ENCODE data around the gene RASAL2. TPM values are rescaled to one million over a fixed set of nuclear protein-coding genes. Genes with fewer than 3 reads are reported as not detected.
"Not testable (repeated sequence)": the region's sequence is repeated elsewhere in the genome, so short reads cannot be mapped to it uniquely, and the experiment has no call there.

RASAL2 gene
- total RNA-seq, 2 experiments from 2014 or later = not detected

DNA sequence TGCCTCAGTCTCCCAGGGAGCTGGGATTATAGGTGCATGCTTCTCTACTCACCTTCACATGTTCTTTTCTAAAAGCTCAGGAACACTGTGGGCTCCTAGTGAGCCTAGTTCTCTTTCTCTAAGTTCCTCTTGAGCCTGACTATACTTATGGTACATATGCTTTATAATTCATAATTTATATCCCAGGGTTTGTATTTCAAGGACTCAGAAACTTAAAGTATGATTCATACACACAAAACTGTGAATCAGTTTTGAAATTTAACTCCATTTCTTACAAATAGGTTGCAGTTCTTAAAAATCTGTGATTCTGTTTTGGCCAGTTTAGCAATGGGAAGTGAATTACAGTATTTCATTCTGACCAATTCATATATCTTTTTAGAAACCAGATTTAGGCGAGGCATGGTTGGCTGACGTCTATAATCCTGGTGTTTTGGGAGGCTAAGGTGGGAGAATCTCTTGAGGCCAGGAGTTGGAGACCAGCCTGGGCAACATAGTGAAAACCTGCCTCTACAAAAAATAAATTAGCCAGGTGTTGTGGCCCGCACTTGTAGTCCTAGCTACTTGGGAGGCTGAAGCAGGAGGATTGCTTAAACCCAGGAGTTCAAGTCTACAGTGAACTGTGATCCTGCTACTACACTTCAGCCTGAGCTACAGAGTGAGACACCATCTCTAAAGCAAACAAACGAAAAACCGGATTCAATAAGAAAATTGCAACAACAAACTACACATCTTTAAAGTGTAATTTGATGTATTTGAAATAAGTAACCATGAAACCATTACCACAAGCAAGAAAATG is 15.6 kb downstream of the RASAL2 start:
- POLR2A ChIA-PET = no interaction called here

GRCh38 chr1:178115260-178115659 is 21.4 kb downstream of the RASAL2 start:
- CTCF ChIA-PET = no interaction called here
- POLR2A ChIA-PET = no interaction called here

More for the DNA sequence above, 15.6 kb downstream of the RASAL2 start:
- CTCF ChIA-PET = no interaction called here

- POLR2A ChIA-PET = no interaction called here
- CTCF ChIA-PET = no interaction called here
Observed at GRCh38 chr1:178118524-178118923, 24.6 kb downstream of the RASAL2 start.

DNA sequence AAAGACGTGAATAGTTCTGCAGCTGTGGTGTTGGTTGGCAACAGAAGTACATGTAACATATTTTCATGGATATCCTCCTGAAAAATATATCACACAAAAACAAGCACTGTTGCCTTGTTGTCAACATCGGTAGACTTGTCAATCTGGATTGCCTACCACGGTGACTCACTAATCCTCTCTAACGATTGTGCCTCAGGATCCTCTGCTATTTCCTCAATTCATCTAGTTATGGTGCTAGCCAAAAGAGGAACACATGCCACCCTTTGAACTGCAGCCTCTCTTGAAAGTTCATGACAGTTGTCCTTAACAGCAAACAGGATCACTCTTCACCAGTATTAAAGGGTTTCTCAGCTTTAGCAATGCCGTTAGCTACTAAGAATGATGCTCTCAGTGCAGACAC is 25.7 kb downstream of the RASAL2 start:
- POLR2A ChIA-PET = no interaction called here
- CTCF ChIA-PET = no interaction called here

DNA sequence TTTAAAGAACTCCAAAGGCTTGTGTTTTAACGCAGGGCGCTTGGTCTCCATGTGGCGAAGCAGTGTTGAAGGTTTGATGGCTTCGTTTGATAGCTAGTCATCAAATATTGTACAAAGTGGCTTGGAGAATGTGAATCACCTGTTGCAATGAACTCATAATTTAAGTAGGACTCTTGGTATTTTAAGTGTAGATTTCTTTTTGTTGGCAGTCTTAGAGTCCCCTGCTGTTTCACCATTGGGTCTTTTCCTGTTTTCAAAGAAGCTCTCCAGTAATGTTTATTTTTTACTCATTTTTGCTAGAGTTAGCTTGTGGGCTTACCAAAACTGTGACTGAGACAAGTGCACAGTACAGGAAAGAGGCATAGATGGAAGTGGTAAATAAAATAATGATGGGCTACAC is 26.2 kb downstream of the RASAL2 start:
- CTCF ChIA-PET = no interaction called here
- POLR2A ChIA-PET = no interaction called here

GRCh38 chr1:178120520-178121052 is 26.7 kb downstream of the RASAL2 start:
- CTCF ChIA-PET, POLR2A ChIA-PET: not testable (repeated sequence)

GRCh38 chr1:178121883-178122282 is 28.0 kb downstream of the RASAL2 start:
- ChIA-PET CTCF (no interaction called here), POLR2A (no interaction called here)

- CTCF ChIA-PET = no interaction called here
- POLR2A ChIA-PET = no interaction called here
Observed at GRCh38 chr1:178122283-178122682, 28.4 kb downstream of the RASAL2 start.

DNA sequence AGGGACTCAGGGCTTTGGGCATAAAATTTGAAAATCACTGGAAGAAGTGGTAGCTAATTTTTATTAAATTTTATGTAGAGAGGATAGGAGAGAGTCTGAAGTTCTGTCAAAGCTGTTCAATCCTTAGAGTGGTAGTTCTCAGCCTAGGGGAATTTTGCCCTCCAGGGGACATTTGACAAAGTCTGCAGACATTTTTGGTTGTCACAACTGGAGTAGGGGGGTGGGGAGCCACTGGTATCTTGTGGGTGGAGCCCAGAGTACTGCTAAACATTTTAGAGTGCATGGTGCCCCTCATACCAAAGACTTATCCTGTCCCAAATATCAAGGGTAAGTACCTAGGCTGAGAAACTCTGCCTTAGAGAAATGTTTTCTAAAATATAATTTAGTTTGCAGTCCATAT is 30.2 kb downstream of the RASAL2 start:
- ChIA-PET POLR2A (no interaction called here), CTCF (no interaction called here)

GRCh38 chr1:178126261-178126660 is 32.4 kb downstream of the RASAL2 start:
- CTCF ChIA-PET = no interaction called here
- POLR2A ChIA-PET = no interaction called here

- ChIA-PET POLR2A (no interaction called here), CTCF (no interaction called here)
Observed at GRCh38 chr1:178126741-178127185, 32.9 kb downstream of the RASAL2 start.

GRCh38 chr1:178127482-178128191 is 33.7 kb downstream of the RASAL2 start:
- ChIA-PET POLR2A (no interaction called here), CTCF (no interaction called here)

DNA sequence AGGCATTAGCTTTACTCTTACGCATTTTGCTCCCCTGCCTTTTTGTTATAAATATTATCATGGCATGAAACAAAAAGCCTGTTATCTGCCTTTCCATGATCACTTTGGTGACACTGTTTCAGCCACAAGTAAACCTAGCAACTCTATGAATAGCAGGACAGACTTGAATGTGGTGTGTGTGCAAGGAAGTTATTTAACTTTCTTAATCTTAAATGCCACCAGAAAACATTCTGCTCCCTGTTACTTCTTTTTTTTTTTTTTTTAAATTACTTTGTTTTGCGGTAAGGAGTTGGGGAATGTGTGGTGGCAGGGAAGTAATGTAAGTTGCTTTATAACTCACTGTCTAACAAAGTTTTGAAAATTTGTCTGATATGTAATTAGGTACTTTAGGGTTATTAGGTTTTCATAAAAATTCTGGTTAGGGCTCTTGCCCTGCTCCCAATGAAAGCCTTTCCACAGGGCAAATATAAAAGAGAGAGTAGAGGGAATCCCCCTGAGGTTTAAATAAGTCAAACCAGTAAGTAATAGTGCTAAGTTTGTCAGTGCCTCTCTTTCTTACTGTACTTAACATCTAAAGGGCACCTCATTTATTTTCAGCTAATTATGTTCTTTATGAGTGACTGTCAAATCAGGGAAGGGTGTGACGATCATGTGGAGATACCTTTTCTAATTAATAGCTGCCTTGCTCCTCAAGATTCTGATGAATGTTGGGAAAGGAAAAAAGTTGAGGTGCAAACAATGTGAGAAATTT is 39.5 kb downstream of the RASAL2 start:
- POLR2A ChIA-PET = no interaction called here
- CTCF ChIA-PET = no interaction called here

GRCh38 chr1:178134061-178134460 is 40.2 kb downstream of the RASAL2 start:
- CTCF ChIA-PET = no interaction called here
- POLR2A ChIA-PET = no interaction called here

- ChIA-PET CTCF (no interaction called here), POLR2A (no interaction called here)
Observed at GRCh38 chr1:178137238-178137637, 43.3 kb downstream of the RASAL2 start.

DNA sequence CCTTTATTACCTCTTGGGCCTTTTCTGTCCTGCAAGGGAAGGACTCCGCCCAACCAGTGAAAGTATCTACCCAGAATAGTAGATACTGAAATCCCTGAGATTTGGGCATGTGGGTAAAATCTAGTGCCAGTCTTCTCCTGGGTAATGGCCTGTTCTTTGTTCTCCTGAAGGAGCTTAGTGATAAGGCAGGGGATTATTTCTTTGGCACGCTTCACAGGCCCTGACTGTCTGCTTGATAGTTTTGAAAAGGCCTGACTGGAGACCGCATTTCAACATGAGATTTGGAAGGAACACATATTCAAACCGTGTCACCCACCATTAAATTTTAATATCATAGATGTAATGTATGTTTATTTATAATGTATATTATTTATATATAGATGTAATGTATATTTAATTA is 48.9 kb downstream of the RASAL2 start:
- ChIA-PET POLR2A (no interaction called here), CTCF (no interaction called here)

DNA sequence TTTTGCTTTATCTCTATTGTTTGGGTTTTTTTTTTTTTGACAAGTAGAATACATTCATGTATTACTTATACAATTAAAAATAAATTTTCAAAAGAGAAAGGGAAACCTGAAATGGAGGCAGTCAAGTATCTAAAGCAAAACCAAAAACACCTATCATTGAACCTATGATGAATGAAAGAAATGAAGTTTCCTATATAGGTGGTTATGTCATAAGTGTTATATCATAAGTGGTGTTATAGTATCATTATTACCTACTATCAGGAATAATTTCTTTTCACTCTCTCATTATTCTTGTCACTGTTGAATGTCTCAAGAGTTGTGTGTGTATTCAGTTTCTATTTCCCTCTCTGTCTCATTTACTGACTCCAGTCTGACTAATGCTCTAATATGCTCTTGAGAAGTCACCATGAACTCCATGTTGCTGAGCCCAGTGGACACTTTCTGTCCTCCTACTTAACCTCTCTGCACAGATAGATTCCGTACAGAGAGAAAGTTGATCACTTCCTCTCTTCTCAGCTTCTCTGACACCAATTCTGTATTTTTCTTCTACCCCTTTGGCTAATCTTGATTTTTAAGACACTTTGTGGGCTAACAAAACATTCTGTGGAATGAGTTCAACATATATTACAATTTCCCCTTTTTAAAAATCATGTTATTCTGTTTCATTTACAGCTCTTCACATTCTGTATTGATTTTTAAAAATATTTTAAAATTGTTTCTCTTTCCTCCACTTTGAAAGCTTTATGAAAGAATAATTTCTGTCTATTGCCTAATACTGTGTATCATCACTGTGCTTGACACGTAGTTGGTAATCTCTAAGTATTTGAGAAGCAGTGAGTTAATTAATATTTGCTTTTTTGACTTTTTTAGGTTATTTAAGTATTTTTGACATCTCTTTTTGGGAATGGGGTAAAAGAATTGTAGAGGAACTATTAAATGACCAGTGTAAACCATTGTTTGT is 50.1 kb downstream of the RASAL2 start:
- CTCF ChIA-PET = no interaction called here
- POLR2A ChIA-PET = no interaction called here

GRCh38 chr1:178145605-178146004 is 51.7 kb downstream of the RASAL2 start:
- ChIA-PET POLR2A (no interaction called here), CTCF (no interaction called here)

GRCh38 chr1:178146436-178146835 is 52.5 kb downstream of the RASAL2 start:
- POLR2A ChIA-PET = no interaction called here
- CTCF ChIA-PET = no interaction called here

DNA sequence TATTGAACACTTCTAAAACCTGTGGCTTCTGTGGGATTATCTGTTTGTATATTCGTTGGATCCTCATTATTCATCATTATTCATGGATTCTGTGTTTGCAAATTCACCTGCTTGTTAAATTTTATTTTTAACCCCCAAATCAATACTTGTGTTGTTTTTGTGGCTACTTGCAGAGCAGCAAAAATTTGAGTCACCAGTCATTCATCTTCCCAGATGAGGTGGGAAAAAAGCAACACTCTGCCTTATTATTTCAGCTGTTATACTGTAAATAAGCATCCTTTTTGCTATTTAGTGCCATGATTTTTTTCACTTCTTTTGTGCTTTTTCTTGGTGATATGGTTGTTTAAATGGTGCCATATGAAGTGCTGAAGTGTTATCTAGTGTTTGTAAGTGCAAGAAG is 56.7 kb downstream of the RASAL2 start:
- POLR2A ChIA-PET = no interaction called here
- CTCF ChIA-PET = no interaction called here
